Measurements from ENCODE around the gene SLCO2A1. TPM values are rescaled to one million over a fixed set of nuclear protein-coding genes. Genes with fewer than 3 reads are reported as not detected.

Gene SLCO2A1
- total and polyA plus RNA-seq, 2 donors (not counting 1 experiment from before 2014, with no cell fraction given): not detected

- H3K4me3 ChIP-seq (ENCODE audit: control extremely low read depth in 1 of 5, extremely low read depth in 1 of 5, insufficient read depth in 1 of 5, low read depth in 2 of 5, low read length in 4 of 5): no peak overlapping the region
- CTCF ChIA-PET: no interaction called here
- POLR2A ChIA-PET: no interaction called here
Measured at GRCh38 chr3:133954717-133955360, 74.9 kb downstream of the SLCO2A1 start.

GRCh38 chr3:133953297-133953696 lies 76.4 kb downstream of the SLCO2A1 start:
- Histone ChIP-seq H3K9me3 (ENCODE audit: control extremely low read depth in 1 of 3, control insufficient read depth in 2 of 3, insufficient read depth in 1 of 3, low read length in 2 of 3) (peaks cover 0 to 8% (median 0%) of the 10 kb centered on the region in 3 donors), H3K36me3 (replicated peaks in 1 of 2; ENCODE audit: control extremely low read depth in 1 of 2, control insufficient read depth in 1 of 2, extremely low read depth in 1 of 2, insufficient read depth in 2 of 2, low read length in 1 of 2) (no peaks in the 10 kb centered on the region), H3K27ac (ENCODE audit: low read length in 2 of 2) (no peak overlapping the region), H2AFZ (ENCODE audit: insufficient read depth, low read depth, low read length, poor library complexity, severe bottlenecking) (no peak overlapping the region), H3K4me1 (ENCODE audit: control insufficient read depth in 2 of 2, insufficient read depth in 2 of 2, low read length in 2 of 2) (no peaks in the 10 kb centered on the region), H3K4me3 (ENCODE audit: control extremely low read depth in 1 of 5, extremely low read depth in 1 of 5, insufficient read depth in 1 of 5, low read depth in 2 of 5, low read length in 4 of 5) (no peak overlapping the region), H4K20me1 (ENCODE audit: control insufficient read depth, insufficient read depth, low read length, poor library complexity, severe bottlenecking) (no peaks in the 10 kb centered on the region), H3K27me3 (replicated peaks in 1 of 4; ENCODE audit: control extremely low read depth in 1 of 4, control insufficient read depth in 3 of 4, insufficient read depth in 4 of 4, low read length in 3 of 4) (no peaks in the 10 kb centered on the region), H3K4me2 (replicated peaks; ENCODE audit: low read depth, low read length, poor library complexity, severe bottlenecking) (no peak overlapping the region), H3K9ac (ENCODE audit: low read length) (no peak overlapping the region), H3K79me2 (ENCODE audit: control insufficient read depth, insufficient read depth, low read length) (no peaks in the 10 kb centered on the region)
- H3K27me3 Mint-ChIP-seq: peaks cover 11% of the 10 kb centered on the region
- no peak overlapping the region for H3K4me3 Mint-ChIP-seq
- no peak overlapping the region for H3K27ac Mint-ChIP-seq
- ATAC-seq (ENCODE audit: low read depth): no peak
- DNase-seq: no peak
- intact Hi-C loops (cut with micrococcal nuclease): no loop called here
- TF ChIP-seq CTCF (IDR thresholded peaks at IDR 0.05) (no peak), EZH2 (IDR thresholded peaks at IDR 0.05; ENCODE audit: borderline replicate concordance, insufficient read depth, low read depth, low read length, poor library complexity, severe bottlenecking) (no peak)
- no peaks in the 10 kb centered on the region for H3K4me1 Mint-ChIP-seq
- H3K9me3 Mint-ChIP-seq (ENCODE audit: insufficient read depth): no peaks in the 10 kb centered on the region
- 77% methylated on average over 3 of the region's 6 CpGs for WGBS (ENCODE audit: insufficient coverage)
- ChIA-PET POLR2A (no interaction called here), CTCF (no interaction called here)

More at GRCh38 chr3:133954717-133955360, 74.9 kb downstream of the SLCO2A1 start:
- H3K4me3 Mint-ChIP-seq: no peak overlapping the region
- no peak overlapping the region for H3K27ac Mint-ChIP-seq
- Histone ChIP-seq H3K4me1 (ENCODE audit: control insufficient read depth in 2 of 2, insufficient read depth in 2 of 2, low read length in 2 of 2) (no peaks in the 10 kb centered on the region), H3K4me2 (replicated peaks; ENCODE audit: low read depth, low read length, poor library complexity, severe bottlenecking) (no peak overlapping the region), H3K27ac (ENCODE audit: low read length in 2 of 2) (no peak overlapping the region), H2AFZ (ENCODE audit: insufficient read depth, low read depth, low read length, poor library complexity, severe bottlenecking) (no peak overlapping the region), H3K79me2 (ENCODE audit: control insufficient read depth, insufficient read depth, low read length) (no peaks in the 10 kb centered on the region), H3K9me3 (ENCODE audit: control extremely low read depth in 1 of 3, control insufficient read depth in 2 of 3, insufficient read depth in 1 of 3, low read length in 2 of 3) (peaks cover 0 to 8% (median 0%) of the 10 kb centered on the region in 3 donors), H3K36me3 (replicated peaks in 1 of 2; ENCODE audit: control extremely low read depth in 1 of 2, control insufficient read depth in 1 of 2, extremely low read depth in 1 of 2, insufficient read depth in 2 of 2, low read length in 1 of 2) (no peaks in the 10 kb centered on the region), H3K9ac (ENCODE audit: low read length) (no peak overlapping the region), H4K20me1 (ENCODE audit: control insufficient read depth, insufficient read depth, low read length, poor library complexity, severe bottlenecking) (no peaks in the 10 kb centered on the region), H3K27me3 (replicated peaks in 1 of 4; ENCODE audit: control extremely low read depth in 1 of 4, control insufficient read depth in 3 of 4, insufficient read depth in 4 of 4, low read length in 3 of 4) (no peaks in the 10 kb centered on the region)
- H3K27me3 Mint-ChIP-seq: peaks cover 11% of the 10 kb centered on the region
- no peak for ATAC-seq (ENCODE audit: low read depth)
- no peak for DNase-seq
- 97% methylated on average over 11 of the region's 11 CpGs for WGBS (ENCODE audit: insufficient coverage)
- no peak for TF ChIP-seq CTCF (IDR thresholded peaks at IDR 0.05)
- no peak for TF ChIP-seq EZH2 (IDR thresholded peaks at IDR 0.05; ENCODE audit: borderline replicate concordance, insufficient read depth, low read depth, low read length, poor library complexity, severe bottlenecking)
- intact Hi-C loops (cut with micrococcal nuclease): no loop called here
- H3K4me1 Mint-ChIP-seq: no peaks in the 10 kb centered on the region
- no peaks in the 10 kb centered on the region for H3K9me3 Mint-ChIP-seq (ENCODE audit: insufficient read depth)
